B cell (primary cell): Measurements from ENCODE around the gene C1QTNF12. TPM values are rescaled to one million over a fixed set of nuclear protein-coding genes. Genes with fewer than 3 reads are reported as not detected.

Experiments
- ATAC-seq: fragments of 200-7000 bp; cut with Tn5 transposase; one replicate; pipeline ENCODE4 v1.10.0; 2021; ENCODE audit warnings: low read depth, mild to moderate bottlenecking, moderate number of reproducible peaks, moderate library complexity
- CTCF ChIA-PET: fragments of 350-600 bp; sonication (Branson Sonifier 250); formaldehyde crosslinking; loops from one replicate; lab custom pipeline; 2021; ENCODE audit warnings: antibody characterized with exemption, inconsistent platforms; lab: Charles Lee
- POLR2A ChIA-PET: fragments of 350-600 bp; sonication (Branson Sonifier 250); formaldehyde crosslinking; loops from one replicate; lab custom pipeline; 2021; ENCODE audit warnings: antibody characterized with exemption; lab: Charles Lee
- DNase-seq: peaks from one replicate; pipeline ENCODE4 v3.0.0; 2013
- H2AFZ ChIP-seq: 2 replicates; pipeline ENCODE4 v1.6.1; 2012; ENCODE audit warnings: mild to moderate bottlenecking, low read depth, low read length; ENCODE audit not compliant: insufficient read depth, poor library complexity, severe bottlenecking
- H3K27ac ChIP-seq, 2 donors: 1 replicate in 1 of 2; 2 replicates in 1 of 2; pipeline ENCODE4 v1.5.1; 2012 to 2013; ENCODE audit warnings: low read length in 2 of 2, mild to moderate bottlenecking in 2 of 2, moderate library complexity in 1 of 2
- H3K27me3 ChIP-seq, 4 experiments: fragments of 200-600 bp in 1 of 4; sonication (generic) in 1 of 4; replicated peaks in 1 of 4; 1 replicate in 2 of 4; 2 replicates in 2 of 4; pipeline versions ENCODE4 v1.6.1 to v1.7.0; 2013 to 2016; ENCODE audit warnings: low read length in 3 of 4, mild to moderate bottlenecking in 2 of 4, mixed read lengths in 1 of 4, moderate library complexity in 1 of 4; ENCODE audit not compliant: insufficient read depth in 4 of 4, control insufficient read depth in 3 of 4; ENCODE audit errors: control extremely low read depth in 1 of 4
- H3K36me3 ChIP-seq, 2 experiments: replicated peaks in 1 of 2; 1 replicate in 1 of 2; 2 replicates in 1 of 2; pipeline versions ENCODE4 v1.6.1 to v1.7.1; 2013; ENCODE audit warnings: low read length in 1 of 2; ENCODE audit not compliant: insufficient read depth in 2 of 2, control insufficient read depth in 1 of 2; ENCODE audit errors: control extremely low read depth in 1 of 2, extremely low read depth in 1 of 2
- H3K4me1 ChIP-seq, 2 donors: fragments of 200-600 bp in 1 of 2; sonication (generic) in 1 of 2; 1 replicate in 1 of 2; 2 replicates in 1 of 2; pipeline versions ENCODE4 v1.5.1 to v1.6.1; 2013 to 2017; ENCODE audit warnings: low read length in 2 of 2; ENCODE audit not compliant: control insufficient read depth in 2 of 2, insufficient read depth in 2 of 2
- H3K4me2 ChIP-seq: replicated peaks from 2 replicates; pipeline ENCODE3; 2012; ENCODE audit warnings: mild to moderate bottlenecking, low read depth, low read length; ENCODE audit not compliant: poor library complexity, severe bottlenecking
- H3K4me3 ChIP-seq, 5 experiments: fragments of 200-600 bp in 1 of 5; sonication (generic) in 1 of 5; 1 replicate in 3 of 5; 2 replicates in 2 of 5; pipeline versions ENCODE4 v1.5.1 to v1.7.0; 2011 to 2016; ENCODE audit warnings: low read length in 4 of 5, mild to moderate bottlenecking in 4 of 5, low read depth in 2 of 5, control low read depth in 1 of 5, moderate library complexity in 1 of 5; ENCODE audit not compliant: insufficient read depth in 1 of 5; ENCODE audit errors: control extremely low read depth in 1 of 5, extremely low read depth in 1 of 5
- H3K79me2 ChIP-seq: fragments of 200-600 bp; sonication (generic); one replicate; pipeline ENCODE4 v1.6.0; 2016; ENCODE audit warnings: low read length; ENCODE audit not compliant: control insufficient read depth, insufficient read depth
- H3K9ac ChIP-seq: fragments of 200-600 bp; sonication (generic); 2 replicates; pipeline ENCODE4 v1.6.1; 2017; ENCODE audit warnings: mild to moderate bottlenecking, low read length, moderate library complexity
- H3K9me3 ChIP-seq, 3 donors: one replicate each; pipeline versions ENCODE4 v1.6.1 to v1.7.1; 2013; ENCODE audit warnings: low read length in 2 of 3; ENCODE audit not compliant: control insufficient read depth in 2 of 3, insufficient read depth in 1 of 3; ENCODE audit errors: control extremely low read depth in 1 of 3
- H4K20me1 ChIP-seq: 2 replicates; pipeline ENCODE4 v1.6.0; 2012; ENCODE audit warnings: mild to moderate bottlenecking, low read length; ENCODE audit not compliant: insufficient read depth, control insufficient read depth, poor library complexity, severe bottlenecking
- H3K27ac Mint-ChIP-seq: one replicate; pipeline ENCODE4 v1.8.0; 2021; ENCODE audit warnings: mixed read lengths
- H3K27me3 Mint-ChIP-seq: one replicate; pipeline ENCODE4 v1.8.0; 2021; ENCODE audit warnings: mixed read lengths
- H3K4me1 Mint-ChIP-seq: one replicate; pipeline ENCODE4 v1.8.0; 2021; ENCODE audit warnings: mixed read lengths
- H3K4me3 Mint-ChIP-seq: one replicate; pipeline ENCODE4 v1.8.0; 2021; ENCODE audit warnings: mixed read lengths
- H3K9me3 Mint-ChIP-seq: one replicate; pipeline ENCODE4 v1.8.0; 2022; ENCODE audit warnings: mixed read lengths; ENCODE audit not compliant: insufficient read depth
- CTCF ChIP-seq: fragments of 200-600 bp; IDR thresholded peaks from one replicate; pipeline ENCODE4 v1.8.0; 2022; ENCODE audit warnings: antibody characterized with exemption, mild to moderate bottlenecking
- EZH2 ChIP-seq: IDR thresholded peaks from 2 replicates; pipeline ENCODE4 v1.6.1; 2012; ENCODE audit warnings: borderline replicate concordance, low read depth, mild to moderate bottlenecking, moderate library complexity, low read length; ENCODE audit not compliant: insufficient read depth, poor library complexity, severe bottlenecking
- WGBS: methylation state at CpG from one replicate; pipeline ENCODE4 v1.1.5; 2013; ENCODE audit warnings: missing lambda C conversion rate; ENCODE audit not compliant: insufficient coverage; 5-methylcytosine and 5-hydroxymethylcytosine counted together
- intact Hi-C: fragments of 100-400 bp; cut with micrococcal nuclease; formaldehyde crosslinking; loops from one replicate; pipeline ENCODE4 v1.10.0; 2022
- polyA plus RNA-seq: library from polyadenylated mRNA; depleted of rRNA; stranded (reverse); fragments of >200 nt; gene quantifications from 2 replicates; pipeline ENCODE4 v1.2.3, GENCODE V29; 2012
- total RNA-seq, 2 donors: library from RNA; stranded (reverse); fragments of 120-200 nt in 1 of 2; gene quantifications; 1 replicate in 1 of 2; 2 replicates in 1 of 2; pipeline versions ENCODE4 v1.2.3 to v1.2.4, GENCODE V29; 2013 to 2022

C1QTNF12 gene
- total and polyA plus RNA-seq, 2 donors (not counting 1 experiment from before 2014, with no cell fraction given) = 1.2 to 3.2 TPM

GRCh38 chr1:1204998-1205768 is 41.3 kb downstream of the C1QTNF12 start:
- no peak overlapping the region for H3K27ac ChIP-seq
- POLR2A ChIA-PET = interaction anchor here (0.8 to 1.2 kb wide), 2 partner anchors 31 to 83 kb away, joined by 3 to 4 read pairs; partner anchors contain the start of gene TTLL10
- H3K4me1 Mint-ChIP-seq = peaks cover 29% of the 10 kb centered on the region

More at GRCh38 chr1:1204998-1205768, 41.3 kb downstream of the C1QTNF12 start:
- intact Hi-C loops = loop anchor here (5.0 to 10.0 kb wide), 2 partner anchors 48 to 170 kb away; no protein-coding TSS in a partner anchor
- peaks cover 9% of the 10 kb centered on the region for H3K27me3 Mint-ChIP-seq
- peaks cover 0 to 22% (median 0%) of the 10 kb centered on the region in 3 donors for H3K9me3 ChIP-seq
- CTCF ChIA-PET = interaction anchor here (0.7 to 4.9 kb wide), 2 partner anchors 83 to 87 kb away, joined by 3 to 39 read pairs; no protein-coding TSS in a partner anchor
- H3K9ac ChIP-seq = no peak overlapping the region
- H3K4me3 ChIP-seq = peak overlapping the region in 2 of 5 experiments; percentile 34 to 61
- H4K20me1 ChIP-seq = no peaks in the 10 kb centered on the region
- peak overlapping the region; percentile 97 for H3K4me2 ChIP-seq
- H2AFZ ChIP-seq = no peak overlapping the region
- no peaks in the 10 kb centered on the region for H3K79me2 ChIP-seq
- H3K4me1 ChIP-seq = peaks cover 49 to 56% of the 10 kb centered on the region in 2 donors
- TF ChIP-seq CTCF (no peak), EZH2 (no peak)
- no peaks in the 10 kb centered on the region for H3K9me3 Mint-ChIP-seq
- H3K4me3 Mint-ChIP-seq = peak overlapping the region; percentile 74
- H3K27me3 ChIP-seq = peaks cover 0 to 46% (median 16%) of the 10 kb centered on the region in 4 experiments
- H3K27ac Mint-ChIP-seq = no peak overlapping the region
- no peak for ATAC-seq
- WGBS = 87% methylated on average over 19 of the region's 19 CpGs
- no peaks in the 10 kb centered on the region for H3K36me3 ChIP-seq
- DNase-seq = peak; percentile 38
